MM.1S (cell line): ENCODE data around the gene SUPT7L.

Source experiments
- DNase-seq: peaks from one replicate; pipeline ENCODE4 v3.0.0-alpha.2; 2015
- H2AFZ ChIP-seq: fragments of 300-600 bp; sonication (generic); 2 replicates; pipeline ENCODE4 v1.6.0; 2016; ENCODE audit warnings: antibody characterized with exemption, low read length
- H3F3A ChIP-seq: fragments of 300-600 bp; sonication (generic); 2 replicates; pipeline ENCODE4 v1.6.1; 2016; ENCODE audit warnings: mild to moderate bottlenecking, antibody characterized with exemption, low read length, moderate library complexity, mixed read lengths; ENCODE audit not compliant: insufficient read depth
- H3K27ac ChIP-seq: fragments of 300-600 bp; sonication (generic); 2 replicates; pipeline ENCODE4 v1.5.1; 2016; ENCODE audit warnings: mild to moderate bottlenecking, low read length
- H3K27me3 ChIP-seq: fragments of 300-600 bp; sonication (generic); replicated peaks from 2 replicates; pipeline ENCODE4 v1.6.0; 2016; ENCODE audit warnings: low read length; ENCODE audit not compliant: insufficient read depth
- H3K36me3 ChIP-seq: fragments of 300-600 bp; sonication (generic); replicated peaks from 2 replicates; pipeline ENCODE4 v1.6.1; 2016; ENCODE audit warnings: mild to moderate bottlenecking, low read length, mixed read lengths; ENCODE audit not compliant: insufficient read depth
- H3K4me1 ChIP-seq: fragments of 300-600 bp; sonication (generic); 2 replicates; pipeline ENCODE4 v1.6.1; 2016; ENCODE audit warnings: low read length, mixed read lengths
- H3K4me2 ChIP-seq: fragments of 300-600 bp; sonication (generic); 2 replicates; pipeline ENCODE4 v1.6.0; 2016; ENCODE audit warnings: low read depth, low read length
- H3K4me3 ChIP-seq: fragments of 300-600 bp; sonication (generic); 2 replicates; pipeline ENCODE4 v1.5.1; 2016; ENCODE audit warnings: low read length, mixed read lengths
- H3K79me2 ChIP-seq: fragments of 300-600 bp; sonication (generic); 2 replicates; pipeline ENCODE4 v1.6.1; 2016; ENCODE audit warnings: mixed run types, low read length, mixed read lengths
- H3K9ac ChIP-seq: fragments of 300-600 bp; sonication (generic); 2 replicates; pipeline ENCODE4 v1.6.1; 2016; ENCODE audit warnings: low read length, mixed read lengths
- H3K9me2 ChIP-seq: fragments of 300-600 bp; sonication (generic); replicated peaks from 2 replicates; pipeline ENCODE4 v1.6.1; 2016; ENCODE audit warnings: mild to moderate bottlenecking, low read length, mixed read lengths; ENCODE audit not compliant: insufficient read depth
- H3K9me3 ChIP-seq: fragments of 300-600 bp; sonication (generic); replicated peaks from 2 replicates; pipeline ENCODE4 v1.6.1; 2016; ENCODE audit warnings: mild to moderate bottlenecking, low read length, mixed read lengths; ENCODE audit not compliant: insufficient read depth
- H4K20me1 ChIP-seq: fragments of 300-600 bp; sonication (generic); 2 replicates; pipeline ENCODE4 v1.6.1; 2016; ENCODE audit warnings: mild to moderate bottlenecking, low read length, moderate library complexity, mixed read lengths; ENCODE audit not compliant: insufficient read depth
- EZH2 ChIP-seq: fragments of 300-600 bp; sonication (generic); optimal IDR thresholded peaks from 2 replicates; pipeline ENCODE3; 2017; ENCODE audit warnings: low read depth, mild to moderate bottlenecking, antibody characterized with exemption, low read length, mixed read lengths
- EZH2phosphoT487 ChIP-seq: fragments of 300-600 bp; sonication (generic); IDR thresholded peaks from 2 replicates; pipeline ENCODE4 v1.6.1; 2018; ENCODE audit warnings: antibody characterized with exemption, low read length
- TF ChIP-seq, protein P1 (sequence below): fragments of 300-600 bp; sonication (generic); IDR thresholded peaks from 2 replicates; pipeline ENCODE4 v1.5.1; 2016; ENCODE audit warnings: antibody characterized with exemption, low read length, mixed read lengths

The SUPT7L gene

DNA sequence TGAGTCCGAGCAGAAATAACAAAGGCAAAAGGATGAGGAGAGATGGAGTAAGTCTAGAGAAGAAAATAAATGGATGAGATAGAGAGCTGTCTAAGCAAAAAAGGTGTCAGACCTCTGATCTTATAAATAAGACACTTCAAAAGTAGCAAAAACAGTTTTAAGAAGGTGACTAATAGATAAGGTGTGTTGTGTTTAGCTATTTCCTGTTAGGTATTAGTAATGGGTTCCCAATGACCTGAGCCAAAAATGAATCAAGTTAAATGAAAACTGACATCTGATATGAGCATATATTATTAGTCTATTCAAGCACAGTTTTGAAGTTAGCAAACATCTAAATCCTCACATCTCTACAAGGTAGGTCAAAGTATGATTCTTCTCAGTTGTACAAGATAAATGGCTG is 10.6 kb downstream of the SUPT7L start:
- H3K9ac ChIP-seq = no peak overlapping the region
- no peaks in the 10 kb centered on the region for H3K4me1 ChIP-seq
- no peak for DNase-seq
- H3K79me2 ChIP-seq = 0 out of 2 replicates have a peak, but pooled peaks cover 3% of the 10 kb centered on the region
- 0 out of 2 replicates have a peak, but pooled peaks cover 8% of the 10 kb centered on the region for H3K36me3 ChIP-seq
- TF ChIP-seq EZH2phosphoT487 (no peak), EZH2 (no peak)
- TF ChIP-seq, protein P1, sequence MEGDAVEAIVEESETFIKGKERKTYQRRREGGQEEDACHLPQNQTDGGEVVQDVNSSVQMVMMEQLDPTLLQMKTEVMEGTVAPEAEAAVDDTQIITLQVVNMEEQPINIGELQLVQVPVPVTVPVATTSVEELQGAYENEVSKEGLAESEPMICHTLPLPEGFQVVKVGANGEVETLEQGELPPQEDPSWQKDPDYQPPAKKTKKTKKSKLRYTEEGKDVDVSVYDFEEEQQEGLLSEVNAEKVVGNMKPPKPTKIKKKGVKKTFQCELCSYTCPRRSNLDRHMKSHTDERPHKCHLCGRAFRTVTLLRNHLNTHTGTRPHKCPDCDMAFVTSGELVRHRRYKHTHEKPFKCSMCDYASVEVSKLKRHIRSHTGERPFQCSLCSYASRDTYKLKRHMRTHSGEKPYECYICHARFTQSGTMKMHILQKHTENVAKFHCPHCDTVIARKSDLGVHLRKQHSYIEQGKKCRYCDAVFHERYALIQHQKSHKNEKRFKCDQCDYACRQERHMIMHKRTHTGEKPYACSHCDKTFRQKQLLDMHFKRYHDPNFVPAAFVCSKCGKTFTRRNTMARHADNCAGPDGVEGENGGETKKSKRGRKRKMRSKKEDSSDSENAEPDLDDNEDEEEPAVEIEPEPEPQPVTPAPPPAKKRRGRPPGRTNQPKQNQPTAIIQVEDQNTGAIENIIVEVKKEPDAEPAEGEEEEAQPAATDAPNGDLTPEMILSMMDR = no peak
- no peaks in the 10 kb centered on the region for H3K27me3 ChIP-seq
- no peak overlapping the region for H3K4me3 ChIP-seq
- H3F3A ChIP-seq = no peaks in the 10 kb centered on the region
- no peaks in the 10 kb centered on the region for H3K9me2 ChIP-seq
- no peak overlapping the region for H3K27ac ChIP-seq
- no peak overlapping the region for H3K4me2 ChIP-seq
- H2AFZ ChIP-seq = no peak overlapping the region
- H3K9me3 ChIP-seq = no peaks in the 10 kb centered on the region
- no peaks in the 10 kb centered on the region for H4K20me1 ChIP-seq

DNA sequence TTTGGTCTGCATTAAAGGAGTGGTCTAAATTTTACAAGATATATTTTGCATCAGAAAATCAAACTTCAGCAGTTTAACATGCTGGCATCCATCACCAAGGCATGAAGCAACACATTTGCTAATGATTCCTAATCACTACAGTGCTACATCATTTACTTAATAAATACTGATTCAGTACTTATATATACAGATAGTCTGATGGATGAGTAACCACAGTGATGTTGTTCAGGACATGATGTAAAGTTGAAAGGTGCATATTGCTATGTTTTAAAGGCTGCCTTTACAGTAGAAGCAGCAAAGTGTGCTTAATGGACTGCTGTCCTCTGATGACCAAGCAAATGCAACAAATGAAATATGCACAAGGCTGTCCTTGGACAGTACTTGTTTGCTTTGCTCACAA is 11.1 kb downstream of the SUPT7L start:
- no peaks in the 10 kb centered on the region for H3K4me1 ChIP-seq
- H3K36me3 ChIP-seq = 0 out of 2 replicates have a peak, but pooled peaks cover 8% of the 10 kb centered on the region
- H3K27ac ChIP-seq = no peak overlapping the region
- no peaks in the 10 kb centered on the region for H3K9me2 ChIP-seq
- H3K4me3 ChIP-seq = no peak overlapping the region
- H3F3A ChIP-seq = no peaks in the 10 kb centered on the region
- H3K4me2 ChIP-seq = no peak overlapping the region
- TF ChIP-seq EZH2 = no peak
- TF ChIP-seq, protein P1 = no peak
- TF ChIP-seq EZH2phosphoT487 = no peak
- H3K9ac ChIP-seq = no peak overlapping the region
- no peaks in the 10 kb centered on the region for H4K20me1 ChIP-seq
- no peak overlapping the region for H2AFZ ChIP-seq
- no peak for DNase-seq
- H3K27me3 ChIP-seq = no peaks in the 10 kb centered on the region
- H3K79me2 ChIP-seq = no peaks in the 10 kb centered on the region
- no peaks in the 10 kb centered on the region for H3K9me3 ChIP-seq

DNA sequence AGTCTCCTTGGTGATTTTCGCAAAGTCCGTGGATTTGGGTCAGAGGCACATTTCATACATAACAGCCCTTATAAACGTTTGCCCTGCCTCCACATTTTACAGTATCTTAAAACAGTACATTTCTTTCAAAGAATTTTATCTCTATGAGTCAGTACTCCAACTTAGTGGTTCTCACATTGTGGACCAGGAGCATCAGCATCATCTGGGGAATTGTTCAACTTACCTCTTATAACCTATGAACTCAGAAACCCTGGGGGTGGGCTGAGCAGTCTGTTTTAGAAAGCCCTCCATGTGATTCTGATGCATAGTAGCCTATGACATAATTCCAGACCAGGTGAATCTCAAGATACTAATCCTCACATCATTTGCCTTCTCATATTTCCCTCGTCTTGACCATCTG is 12.4 kb downstream of the SUPT7L start:
- no peak overlapping the region for H3K4me3 ChIP-seq
- H2AFZ ChIP-seq = no peak overlapping the region
- H3K9me2 ChIP-seq = no peaks in the 10 kb centered on the region
- H3K36me3 ChIP-seq = 0 out of 2 replicates have a peak, but pooled peaks cover 8% of the 10 kb centered on the region
- no peak overlapping the region for H3K4me2 ChIP-seq
- no peak overlapping the region for H3K27ac ChIP-seq
- no peaks in the 10 kb centered on the region for H3K79me2 ChIP-seq
- no peaks in the 10 kb centered on the region for H3K4me1 ChIP-seq
- H3K9me3 ChIP-seq = no peaks in the 10 kb centered on the region
- TF ChIP-seq, protein P1 = no peak
- no peak for TF ChIP-seq EZH2phosphoT487
- TF ChIP-seq EZH2 = no peak
- no peak for DNase-seq
- H3F3A ChIP-seq = no peaks in the 10 kb centered on the region
- H4K20me1 ChIP-seq = no peaks in the 10 kb centered on the region
- no peak overlapping the region for H3K9ac ChIP-seq
- H3K27me3 ChIP-seq = no peaks in the 10 kb centered on the region
